ENCODE data around the gene HECA.
"Not testable (repeated sequence)": the region's sequence is repeated elsewhere in the genome, so short reads cannot be mapped to it uniquely, and the experiment has no call there.

Gene HECA

GRCh38 chr6:139165324-139165723, 30.4 kb downstream of the HECA start:
- no peak for DNase-seq

GRCh38 chr6:139166238-139166955, 31.5 kb downstream of the HECA start:
- DNase-seq = no peak

- no peak for DNase-seq
Measured at GRCh38 chr6:139166956-139167313, 32.1 kb downstream of the HECA start.

GRCh38 chr6:139172151-139172550, 37.3 kb downstream of the HECA start:
- DNase-seq = no peak

GRCh38 chr6:139172567-139172966, 37.7 kb downstream of the HECA start:
- no peak for DNase-seq

GRCh38 chr6:139173172-139173571, 38.3 kb downstream of the HECA start:
- no peak for DNase-seq

- DNase-seq = no peak
Measured at GRCh38 chr6:139173822-139174221, 38.9 kb downstream of the HECA start.

GRCh38 chr6:139174961-139175360, 40.1 kb downstream of the HECA start:
- DNase-seq = no peak

- no peak for DNase-seq
Measured at GRCh38 chr6:139175389-139175948, 40.6 kb downstream of the HECA start.

- no peak for DNase-seq
Measured at GRCh38 chr6:139181236-139181635, 46.4 kb downstream of the HECA start.

GRCh38 chr6:139184047-139184446, 49.2 kb downstream of the HECA start:
- DNase-seq = no peak

- DNase-seq = no peak
Measured at GRCh38 chr6:139184459-139184858, 49.6 kb downstream of the HECA start.

GRCh38 chr6:139186242-139186641, 51.4 kb downstream of the HECA start:
- no peak for DNase-seq

GRCh38 chr6:139186692-139187091, 51.8 kb downstream of the HECA start:
- no peak for DNase-seq

- DNase-seq = no peak
Measured at GRCh38 chr6:139187489-139187888, 52.6 kb downstream of the HECA start.

- no peak for DNase-seq
Measured at GRCh38 chr6:139189665-139190064, 54.8 kb downstream of the HECA start.

- DNase-seq = no peak
Measured at GRCh38 chr6:139194740-139195139, 59.9 kb downstream of the HECA start.

GRCh38 chr6:139198529-139199288, 63.8 kb downstream of the HECA start:
- no peak for DNase-seq

GRCh38 chr6:139201378-139201777, 66.5 kb downstream of the HECA start:
- no peak for DNase-seq

GRCh38 chr6:139204978-139205377, 70.1 kb downstream of the HECA start:
- no peak for DNase-seq

- DNase-seq = no peak
Measured at GRCh38 chr6:139205843-139206242, 71.0 kb downstream of the HECA start.

GRCh38 chr6:139210766-139211165, 75.9 kb downstream of the HECA start:
- DNase-seq = not testable (repeated sequence)

GRCh38 chr6:139212460-139212859, 77.6 kb downstream of the HECA start:
- DNase-seq = not testable (repeated sequence)

GRCh38 chr6:139219271-139219729, 84.4 kb downstream of the HECA start:
- DNase-seq = peak; percentile 88
